ENCODE data around the gene APLN. TPM values are rescaled to one million over a fixed set of nuclear protein-coding genes. Genes with fewer than 3 reads are reported as not detected.

The APLN gene
- total RNA-seq, 4 donors from 2014 or later = 0.20 to 0.22 TPM; not detected in 2

DNA sequence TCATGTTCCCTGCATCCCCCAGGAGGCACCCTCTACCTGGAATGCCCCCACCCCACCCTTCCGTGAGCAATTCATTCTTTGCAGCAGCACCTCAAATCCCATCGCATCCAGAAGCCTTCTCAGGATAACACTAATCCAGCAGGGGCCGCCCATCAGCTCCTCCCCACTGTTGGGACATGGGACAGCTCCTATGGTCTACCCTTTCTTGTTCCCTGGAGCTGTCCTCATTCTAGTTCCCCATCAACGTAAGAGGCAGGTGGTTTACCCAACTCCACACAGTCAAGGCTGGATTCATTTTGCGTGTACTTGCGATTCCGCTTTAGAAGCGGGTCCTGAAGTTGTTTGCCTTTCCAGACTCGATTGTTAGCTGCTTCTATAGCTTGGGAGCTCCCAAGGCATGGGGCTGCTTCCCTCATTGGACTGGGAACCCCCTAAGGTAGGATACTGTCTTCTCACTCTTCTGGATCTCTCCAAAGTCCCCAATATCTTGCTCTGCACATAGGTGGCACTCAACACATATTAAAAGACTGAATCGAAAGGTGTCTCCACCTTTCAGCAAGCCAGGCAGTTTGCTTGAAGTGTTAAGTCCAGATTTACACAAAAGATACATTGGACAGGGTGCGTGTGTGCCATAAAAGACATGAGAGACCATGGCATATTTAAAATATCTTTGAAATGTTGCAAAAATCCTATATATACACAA is 942 bp upstream of the APLN start:
- intact Hi-C loops (cut with DNase I) = no loop called here
- WGBS, 2 donors = 49 to 64% methylated on average over 11 of the region's 11 CpGs
- Histone ChIP-seq H3K9me3 (no peaks in the 10 kb centered on the region), H3K36me3 (no peaks in the 10 kb centered on the region), H3K4me1 (peaks cover 0 to 5% of the 10 kb centered on the region in 2 donors), H3K4me3 (replicated peaks in 1 of 3) (no peak overlapping the region), H3K27me3 (no peaks in the 10 kb centered on the region), H3K27ac (no peak overlapping the region)
- DNase-seq = no peak
- TF ChIP-seq, protein P1, sequence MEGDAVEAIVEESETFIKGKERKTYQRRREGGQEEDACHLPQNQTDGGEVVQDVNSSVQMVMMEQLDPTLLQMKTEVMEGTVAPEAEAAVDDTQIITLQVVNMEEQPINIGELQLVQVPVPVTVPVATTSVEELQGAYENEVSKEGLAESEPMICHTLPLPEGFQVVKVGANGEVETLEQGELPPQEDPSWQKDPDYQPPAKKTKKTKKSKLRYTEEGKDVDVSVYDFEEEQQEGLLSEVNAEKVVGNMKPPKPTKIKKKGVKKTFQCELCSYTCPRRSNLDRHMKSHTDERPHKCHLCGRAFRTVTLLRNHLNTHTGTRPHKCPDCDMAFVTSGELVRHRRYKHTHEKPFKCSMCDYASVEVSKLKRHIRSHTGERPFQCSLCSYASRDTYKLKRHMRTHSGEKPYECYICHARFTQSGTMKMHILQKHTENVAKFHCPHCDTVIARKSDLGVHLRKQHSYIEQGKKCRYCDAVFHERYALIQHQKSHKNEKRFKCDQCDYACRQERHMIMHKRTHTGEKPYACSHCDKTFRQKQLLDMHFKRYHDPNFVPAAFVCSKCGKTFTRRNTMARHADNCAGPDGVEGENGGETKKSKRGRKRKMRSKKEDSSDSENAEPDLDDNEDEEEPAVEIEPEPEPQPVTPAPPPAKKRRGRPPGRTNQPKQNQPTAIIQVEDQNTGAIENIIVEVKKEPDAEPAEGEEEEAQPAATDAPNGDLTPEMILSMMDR (IDR thresholded peaks at IDR 0.05) = no peak
- TF ChIP-seq POLR2A (IDR thresholded peaks at IDR 0.05) = no peak

DNA sequence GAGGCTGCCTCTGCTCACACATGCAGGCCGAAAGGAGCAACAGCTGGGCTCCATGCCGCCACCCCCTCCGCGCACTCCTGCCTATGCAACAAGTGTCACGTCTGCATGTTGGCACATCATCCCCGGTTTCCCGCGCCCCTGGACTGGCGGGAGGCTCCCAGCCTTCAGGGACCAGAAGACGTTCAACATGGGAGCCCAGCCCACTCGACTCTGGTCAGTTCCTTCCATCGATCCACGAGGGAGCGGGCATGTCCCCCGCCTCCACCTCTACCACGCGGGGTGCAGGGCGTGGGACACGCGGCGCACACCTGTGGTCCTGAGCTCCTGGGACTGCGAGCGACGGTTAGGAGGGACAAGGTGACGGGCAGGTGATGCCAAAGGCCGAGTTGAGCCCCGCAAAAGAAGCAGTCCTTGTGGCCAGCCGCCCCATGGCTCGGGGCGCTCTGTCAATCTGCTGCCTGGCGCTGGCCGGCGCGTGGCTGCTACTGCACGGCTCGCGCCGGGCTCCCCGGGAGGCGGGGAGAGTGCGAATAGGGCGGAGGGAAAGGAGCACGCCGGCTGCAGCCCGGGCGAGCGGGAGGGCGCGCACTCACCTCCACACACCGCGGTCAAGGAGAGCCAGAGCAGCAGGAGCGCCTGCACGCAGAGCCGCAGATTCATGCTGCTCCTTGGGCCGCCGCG is 645 bp downstream of the APLN start:
- Histone ChIP-seq H3K4me1 (peaks cover 0 to 5% of the 10 kb centered on the region in 2 donors), H3K4me3 (replicated peaks in 1 of 3) (peak overlapping the region in 1 of 3 donors; percentile 22), H3K9me3 (no peaks in the 10 kb centered on the region), H3K27ac (no peak overlapping the region), H3K27me3 (no peaks in the 10 kb centered on the region), H3K36me3 (no peaks in the 10 kb centered on the region)
- TF ChIP-seq, protein P1 (IDR thresholded peaks at IDR 0.05) = no peak
- TF ChIP-seq POLR2A (IDR thresholded peaks at IDR 0.05) = no peak
- 9% methylated on average over 4 of the region's 57 CpGs; no CpG with 5 or more reads in 1 of the 2 donors for WGBS, 2 donors
- peak; percentile 20 to 32 for DNase-seq
- intact Hi-C loops (cut with DNase I) = no loop called here

DNA sequence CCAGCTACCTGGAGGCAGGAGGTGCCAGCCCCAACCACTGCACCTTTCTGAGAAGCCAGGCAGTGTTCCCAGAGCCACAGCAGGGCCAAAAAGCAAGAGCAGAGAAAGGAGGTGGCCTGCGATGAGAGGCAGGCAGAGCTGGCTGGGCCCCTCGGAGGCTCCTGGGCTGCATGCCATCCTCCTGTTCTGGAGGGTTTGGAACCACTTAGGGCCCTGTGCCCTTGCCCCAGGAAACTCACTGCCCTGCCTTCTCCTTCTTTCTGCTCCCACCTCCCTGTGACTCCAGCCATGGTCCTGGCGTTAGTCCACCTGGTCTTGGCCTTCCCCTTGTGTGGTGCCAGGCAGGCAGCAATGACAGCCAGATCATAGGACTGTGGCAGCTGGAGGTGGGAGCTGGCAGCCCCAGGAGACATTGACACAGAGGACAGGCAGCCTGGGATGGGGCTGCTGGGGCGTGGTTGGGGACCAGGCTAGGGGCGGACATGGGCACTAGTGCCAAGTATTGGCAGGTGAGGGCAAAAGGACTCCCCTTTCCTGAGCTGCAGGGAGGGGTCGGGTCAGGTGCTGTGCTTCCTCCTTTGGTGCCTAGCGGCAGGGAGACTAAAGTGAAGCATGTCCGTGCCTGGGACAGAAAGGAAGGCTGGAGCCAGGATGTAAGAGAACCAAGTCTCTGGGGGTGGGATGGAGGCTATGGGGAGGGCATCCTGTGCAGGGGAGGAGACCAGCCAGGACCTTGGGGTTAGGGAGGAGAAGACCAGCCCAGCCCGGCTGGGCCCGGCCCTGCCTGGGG is 1.4 kb downstream of the APLN start:
- H3K4me1 ChIP-seq = peaks cover 0 to 5% of the 10 kb centered on the region in 2 donors
- H3K4me3 ChIP-seq (replicated peaks in 1 of 3) = no peak overlapping the region
- H3K36me3 ChIP-seq = no peaks in the 10 kb centered on the region
- intact Hi-C loops (cut with DNase I) = no loop called here
- TF ChIP-seq, protein P1 (IDR thresholded peaks at IDR 0.05) = no peak
- no peak for TF ChIP-seq POLR2A (IDR thresholded peaks at IDR 0.05)
- no peak overlapping the region for H3K27ac ChIP-seq
- WGBS, 2 donors = 38 to 42% methylated on average over 8 to 9 of the region's 10 CpGs
- no peaks in the 10 kb centered on the region for H3K27me3 ChIP-seq
- DNase-seq = peak; percentile 52 to 54
- H3K9me3 ChIP-seq = no peaks in the 10 kb centered on the region

DNA sequence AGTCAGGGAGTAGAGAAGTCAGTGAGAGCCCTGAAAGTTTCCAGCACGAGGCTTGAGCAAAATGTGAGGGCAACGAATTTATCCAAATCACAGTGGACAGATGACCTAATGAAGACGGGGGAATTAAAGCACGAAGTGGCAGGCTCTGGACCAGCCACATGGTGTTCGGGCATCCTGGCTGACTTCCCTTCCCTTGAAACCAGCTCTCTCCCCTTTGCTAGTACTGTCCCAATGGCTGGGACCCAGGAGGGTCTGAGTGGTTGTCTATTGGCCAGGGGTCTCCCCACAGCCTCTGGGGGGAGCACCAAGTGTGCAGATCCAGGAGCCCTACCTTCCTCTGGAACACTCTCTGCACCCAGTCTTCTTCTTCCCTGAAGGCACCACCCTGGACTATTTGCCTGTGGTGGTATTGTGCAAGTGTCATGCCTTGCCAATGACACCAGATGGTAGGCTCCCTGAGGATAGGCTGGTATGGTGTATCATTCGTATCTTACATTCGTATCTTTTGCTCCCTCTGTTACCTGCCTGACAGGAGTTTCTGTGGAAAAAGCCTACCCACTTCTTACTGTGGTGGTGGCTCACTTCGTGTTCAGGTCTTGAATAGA is 2.1 kb downstream of the APLN start:
- WGBS, 2 donors = 95 to 100% methylated on average over 2 to 6 of the region's 8 CpGs
- intact Hi-C loops (cut with DNase I) = no loop called here
- TF ChIP-seq, protein P1 (IDR thresholded peaks at IDR 0.05) = no peak
- TF ChIP-seq POLR2A (IDR thresholded peaks at IDR 0.05) = no peak
- Histone ChIP-seq H3K27ac (no peak overlapping the region), H3K36me3 (no peaks in the 10 kb centered on the region), H3K4me1 (peaks cover 0 to 5% of the 10 kb centered on the region in 2 donors), H3K9me3 (no peaks in the 10 kb centered on the region), H3K27me3 (no peaks in the 10 kb centered on the region), H3K4me3 (replicated peaks in 1 of 3) (no peak overlapping the region)
- DNase-seq = no peak

Data from thyroid gland (tissue), 4 donors.